Measurements from ENCODE around the gene ACP5. TPM values are rescaled to one million over a fixed set of nuclear protein-coding genes. Genes with fewer than 3 reads are reported as not detected.
A peak's percentile ranks its signal among the peaks of the same experiment; 100 is the strongest.
"Not testable (repeated sequence)": the region's sequence is repeated elsewhere in the genome, so short reads cannot be mapped to it uniquely, and the experiment has no call there.

Gene ACP5
- total and polyA plus RNA-seq, 4 experiments from 2014 or later: 16.9 to 30.3 (median 25.3) TPM

- POLR2A ChIA-PET (ENCODE audit: partially characterized antibody): interaction anchor here (1.0 kb wide), 1 partner anchor 10 kb away, joined by 3 read pairs; no protein-coding TSS in a partner anchor
- intact Hi-C loops (cut with micrococcal nuclease): no loop called here
- Mint-ChIP-seq H3K27me3 (no peaks in the 10 kb centered on the region), H3K36me3 (no peaks in the 10 kb centered on the region), H3K9me3 (no peaks in the 10 kb centered on the region), H3K4me3 (peak overlapping the region; percentile 64 to 86 (median 79)), H3K27ac (peak overlapping the region; percentile 38 to 89 (median 77)), H3K4me1 (peaks cover 16 to 30% (median 22%) of the 10 kb centered on the region in 4 donors)
- peak in 4 of 5 donors; percentile 29 to 47 (median 37) for DNase-seq
- Histone ChIP-seq H3K4me1 (ENCODE audit: insufficient read depth, low read length) (peaks cover 37% of the 10 kb centered on the region), H3K27ac (ENCODE audit: low read depth, low read length) (peak overlapping the region; percentile 8), H3K36me3 (ENCODE audit: insufficient read depth, low read length) (no peaks in the 10 kb centered on the region), H3K9me3 (ENCODE audit: control insufficient read depth in 1 of 2, low read length in 2 of 2) (no peaks in the 10 kb centered on the region), H3K27me3 (ENCODE audit: insufficient read depth, low read length) (no peaks in the 10 kb centered on the region), H3K4me3 (ENCODE audit: low read length in 2 of 2) (no peak overlapping the region)
- CTCF ChIA-PET (ENCODE audit: partially characterized antibody): interaction anchor here (1.0 to 2.1 kb wide), 4 partner anchors 9 to 45 kb away, joined by 3 to 10 read pairs (median 4); no protein-coding TSS in a partner anchor
Measured at GRCh38 chr19:11581740-11582139, 4.3 kb upstream of the ACP5 start.

- H3K9me3 ChIP-seq (ENCODE audit: control insufficient read depth in 1 of 2, low read length in 2 of 2): no peaks in the 10 kb centered on the region
- H3K36me3 ChIP-seq (ENCODE audit: insufficient read depth, low read length): peaks cover 4% of the 10 kb centered on the region
- no peak overlapping the region for H3K4me3 ChIP-seq (ENCODE audit: low read length in 2 of 2)
- peaks cover 16 to 30% (median 22%) of the 10 kb centered on the region in 4 donors for H3K4me1 Mint-ChIP-seq
- no peaks in the 10 kb centered on the region for H3K9me3 Mint-ChIP-seq
- intact Hi-C loops (cut with micrococcal nuclease): no loop called here
- H3K4me3 Mint-ChIP-seq: peak overlapping the region in 2 of 8 donors; percentile 7 to 40
- no peak overlapping the region for H3K27ac ChIP-seq (ENCODE audit: low read depth, low read length)
- peaks cover 0 to 3% of the 10 kb centered on the region in 2 donors for H3K36me3 Mint-ChIP-seq
- H3K27me3 ChIP-seq (ENCODE audit: insufficient read depth, low read length): no peaks in the 10 kb centered on the region
- ChIA-PET CTCF (ENCODE audit: partially characterized antibody) (interaction anchor here (3.2 kb wide), 1 partner anchor 20 kb away, joined by 18 read pairs; the partner anchor contains the start of gene ELOF1), POLR2A (ENCODE audit: partially characterized antibody) (interaction anchor here (1.1 to 3.6 kb wide), 3 partner anchors 20 to 205 kb away, joined by 3 to 23 read pairs (median 7); partner anchors contain the start of genes ELOF1 and SWSAP1)
- H3K27ac Mint-ChIP-seq: no peak overlapping the region
- no peaks in the 10 kb centered on the region for H3K27me3 Mint-ChIP-seq
- peaks cover 37% of the 10 kb centered on the region for H3K4me1 ChIP-seq (ENCODE audit: insufficient read depth, low read length)
- no peak for DNase-seq
Measured at GRCh38 chr19:11580116-11580515, 2.7 kb upstream of the ACP5 start.

- peaks cover 16 to 30% (median 22%) of the 10 kb centered on the region in 4 donors for H3K4me1 Mint-ChIP-seq
- intact Hi-C loops (cut with micrococcal nuclease): no loop called here
- no peaks in the 10 kb centered on the region for H3K9me3 Mint-ChIP-seq
Measured at GRCh38 chr19:11578258-11579142, 1.1 kb upstream of the ACP5 start.

GRCh38 chr19:11576227-11576626 lies 1.2 kb downstream of the ACP5 start:
- Mint-ChIP-seq H3K27ac (no peak overlapping the region), H3K4me3 (peak overlapping the region in 3 of 8 donors; percentile 13 to 59 (median 50)), H3K27me3 (no peaks in the 10 kb centered on the region), H3K9me3 (no peaks in the 10 kb centered on the region), H3K36me3 (peaks cover 0 to 3% of the 10 kb centered on the region in 2 donors), H3K4me1 (peaks cover 12 to 20% (median 14%) of the 10 kb centered on the region in 4 donors)
- H3K27ac ChIP-seq (ENCODE audit: low read depth, low read length): no peak overlapping the region
- H3K9me3 ChIP-seq (ENCODE audit: control insufficient read depth in 1 of 2, low read length in 2 of 2): no peaks in the 10 kb centered on the region
- H3K4me3 ChIP-seq (ENCODE audit: low read length in 2 of 2): no peak overlapping the region
- H3K36me3 ChIP-seq (ENCODE audit: insufficient read depth, low read length): peaks cover 4% of the 10 kb centered on the region
- ChIA-PET CTCF (ENCODE audit: partially characterized antibody) (interaction anchor here (0.7 to 3.7 kb wide), 2 partner anchors 16 to 82 kb away, joined by 3 to 15 read pairs; partner anchors contain the start of gene ELOF1), POLR2A (ENCODE audit: partially characterized antibody) (interaction anchor here (2.1 kb wide), 1 partner anchor 17 kb away, joined by 8 read pairs; the partner anchor contains the start of gene ELOF1)
- DNase-seq: no peak
- H3K27me3 ChIP-seq (ENCODE audit: insufficient read depth, low read length): no peaks in the 10 kb centered on the region
- intact Hi-C loops (cut with micrococcal nuclease): no loop called here
- H3K4me1 ChIP-seq (ENCODE audit: insufficient read depth, low read length): peaks cover 27% of the 10 kb centered on the region

More at GRCh38 chr19:11578258-11579142, 1.1 kb upstream of the ACP5 start:
- peaks cover 0 to 3% of the 10 kb centered on the region in 2 donors for H3K36me3 Mint-ChIP-seq
- CTCF ChIA-PET (ENCODE audit: partially characterized antibody): interaction anchor here (0.6 to 3.2 kb wide), 5 partner anchors 10 to 284 kb away, joined by 3 to 18 read pairs (median 8); partner anchors contain the start of gene ELOF1
- no peaks in the 10 kb centered on the region for H3K27me3 Mint-ChIP-seq
- Histone ChIP-seq H3K4me1 (ENCODE audit: insufficient read depth, low read length) (peaks cover 37% of the 10 kb centered on the region), H3K27me3 (ENCODE audit: insufficient read depth, low read length) (no peaks in the 10 kb centered on the region), H3K9me3 (ENCODE audit: control insufficient read depth in 1 of 2, low read length in 2 of 2) (no peaks in the 10 kb centered on the region), H3K4me3 (ENCODE audit: low read length in 2 of 2) (peak overlapping the region; percentile 42 to 53), H3K36me3 (ENCODE audit: insufficient read depth, low read length) (peaks cover 4% of the 10 kb centered on the region), H3K27ac (ENCODE audit: low read depth, low read length) (peak overlapping the region; percentile 60)
- peak overlapping the region; percentile 70 to 89 (median 82) for H3K4me3 Mint-ChIP-seq
- POLR2A ChIA-PET (ENCODE audit: partially characterized antibody): interaction anchor here (0.6 to 3.6 kb wide), 6 partner anchors 19 to 1588 kb away, joined by 3 to 23 read pairs (median 5); partner anchors contain the start of genes ECSIT, ELOF1 and SWSAP1
- peak; percentile 25 to 47 (median 37) for DNase-seq
- peak overlapping the region in 6 of 7 donors; percentile 47 to 91 (median 88) for H3K27ac Mint-ChIP-seq

- Mint-ChIP-seq H3K27ac (peak overlapping the region in 1 of 7 donors; percentile 37), H3K4me1 (peaks cover 6 to 14% (median 9%) of the 10 kb centered on the region in 4 donors), H3K4me3 (no peak overlapping the region), H3K9me3 (no peaks in the 10 kb centered on the region), H3K36me3 (peaks cover 0 to 3% of the 10 kb centered on the region in 2 donors), H3K27me3 (no peaks in the 10 kb centered on the region)
- Histone ChIP-seq H3K36me3 (ENCODE audit: insufficient read depth, low read length) (peaks cover 4% of the 10 kb centered on the region), H3K4me1 (ENCODE audit: insufficient read depth, low read length) (peaks cover 20% of the 10 kb centered on the region), H3K27ac (ENCODE audit: low read depth, low read length) (no peak overlapping the region), H3K4me3 (ENCODE audit: low read length in 2 of 2) (no peak overlapping the region), H3K9me3 (ENCODE audit: control insufficient read depth in 1 of 2, low read length in 2 of 2) (no peaks in the 10 kb centered on the region), H3K27me3 (ENCODE audit: insufficient read depth, low read length) (no peaks in the 10 kb centered on the region)
- ChIA-PET POLR2A (ENCODE audit: partially characterized antibody) (interaction anchor here (2.1 kb wide), 1 partner anchor 16 kb away, joined by 8 read pairs; the partner anchor contains the start of gene ELOF1), CTCF (ENCODE audit: partially characterized antibody) (interaction anchor here (1.4 to 3.7 kb wide), 2 partner anchors 14 to 15 kb away, joined by 4 to 15 read pairs; partner anchors contain the start of gene ELOF1)
- intact Hi-C loops (cut with micrococcal nuclease): no loop called here
- DNase-seq: no peak
Measured at GRCh38 chr19:11574689-11575088, 2.8 kb downstream of the ACP5 start.

- H3K27ac Mint-ChIP-seq: not testable (repeated sequence)
Measured at GRCh38 chr19:11573763-11574162, 3.7 kb downstream of the ACP5 start.

More at GRCh38 chr19:11573763-11574162, 3.7 kb downstream of the ACP5 start:
- H3K9me3 Mint-ChIP-seq; H3K36me3 Mint-ChIP-seq; H3K27me3 ChIP-seq (ENCODE audit: insufficient read depth, low read length); H3K27me3 Mint-ChIP-seq; intact Hi-C loops (cut with micrococcal nuclease); DNase-seq; H3K4me3 ChIP-seq (ENCODE audit: low read length in 2 of 2); H3K36me3 ChIP-seq (ENCODE audit: insufficient read depth, low read length); H3K9me3 ChIP-seq (ENCODE audit: control insufficient read depth in 1 of 2, low read length in 2 of 2); H3K27ac ChIP-seq (ENCODE audit: low read depth, low read length); H3K4me3 Mint-ChIP-seq: not testable (repeated sequence)
- ChIA-PET POLR2A (ENCODE audit: partially characterized antibody) (interaction anchor here (1.2 kb wide), 1 partner anchor 15 kb away, joined by 3 read pairs; the partner anchor contains the start of gene ELOF1), CTCF (ENCODE audit: partially characterized antibody) (interaction anchor here (1.1 to 1.3 kb wide), 2 partner anchors 14 to 37 kb away, joined by 3 read pairs; no protein-coding TSS in a partner anchor)
- peaks cover 5 to 14% (median 8%) of the 10 kb centered on the region in 4 donors for H3K4me1 Mint-ChIP-seq
- peaks cover 14% of the 10 kb centered on the region for H3K4me1 ChIP-seq (ENCODE audit: insufficient read depth, low read length)

All from CD4-positive, alpha-beta memory T cell (primary cell).